OCI-LY1 (cell line): Measurements from ENCODE around the gene GTF3A.

ENCODE experiments used
- H2AFZ ChIP-seq: fragments of 200-600 bp; sonication (generic), shearing (Covaris generic); 2 replicates; pipeline ENCODE4 v1.6.0; 2014; ENCODE audit warnings: antibody characterized with exemption, mild to moderate bottlenecking, low read length
- H3F3A ChIP-seq: fragments of 200-600 bp; sonication (generic), shearing (Covaris generic); 2 replicates; pipeline ENCODE4 v1.6.0; 2014; ENCODE audit warnings: mild to moderate bottlenecking, antibody characterized with exemption, low read length, moderate library complexity; ENCODE audit not compliant: insufficient read depth
- H3K27ac ChIP-seq: fragments of 200-600 bp; sonication (generic); 2 replicates; pipeline ENCODE4 v1.5.1; 2014; ENCODE audit warnings: low read length, mixed run types, mild to moderate bottlenecking, low read depth; ENCODE audit not compliant: poor library complexity, severe bottlenecking
- H3K27me3 ChIP-seq: fragments of 200-600 bp; sonication (generic); 2 replicates; pipeline ENCODE4 v1.6.0; 2014; ENCODE audit warnings: antibody characterized with exemption, mild to moderate bottlenecking, low read length, moderate library complexity; ENCODE audit not compliant: insufficient read depth
- H3K36me3 ChIP-seq: fragments of 200-600 bp; sonication (generic); 2 replicates; pipeline ENCODE4 v1.6.1; 2014; ENCODE audit warnings: mild to moderate bottlenecking, antibody characterized with exemption, low read length, moderate library complexity, mixed read lengths; ENCODE audit not compliant: insufficient read depth
- H3K4me1 ChIP-seq: fragments of 200-600 bp; sonication (generic); 2 replicates; pipeline ENCODE4 v1.5.1; 2014; ENCODE audit warnings: mild to moderate bottlenecking, low read length, moderate library complexity; ENCODE audit not compliant: insufficient read depth, severe bottlenecking
- H3K4me2 ChIP-seq: fragments of 200-600 bp; sonication (generic), shearing (Covaris generic); 2 replicates; pipeline ENCODE4 v1.6.1; 2014; ENCODE audit warnings: low read length
- H3K4me3 ChIP-seq: fragments of 200-600 bp; sonication (generic); 2 replicates; pipeline ENCODE4 v1.5.1; 2014; ENCODE audit warnings: low read length, low read depth, mild to moderate bottlenecking, mixed read lengths; ENCODE audit not compliant: poor library complexity, severe bottlenecking
- H3K79me2 ChIP-seq: fragments of 200-600 bp; shearing (Covaris generic); 2 replicates; pipeline ENCODE4 v1.6.1; 2016; ENCODE audit warnings: mixed run types, low read length, mixed read lengths; ENCODE audit not compliant: insufficient read depth
- H3K9ac ChIP-seq: fragments of 200-600 bp; sonication (generic), shearing (Covaris generic); 2 replicates; pipeline ENCODE4 v1.6.1; 2014; ENCODE audit warnings: mild to moderate bottlenecking, low read length, mixed read lengths
- H3K9me2 ChIP-seq: fragments of 200-600 bp; sonication (generic), shearing (Covaris generic); 2 replicates; pipeline ENCODE4 v1.6.1; 2014; ENCODE audit warnings: low read depth, mild to moderate bottlenecking, low read length, mixed read lengths
- H3K9me3 ChIP-seq: fragments of 200-600 bp; shearing (Covaris generic); 2 replicates; pipeline ENCODE4 v1.6.1; 2014; ENCODE audit warnings: low read length, mixed read lengths
- H4K20me1 ChIP-seq: fragments of 200-600 bp; sonication (generic), shearing (Covaris generic); 2 replicates; pipeline ENCODE4 v1.6.0; 2016; ENCODE audit warnings: mild to moderate bottlenecking, low read length; ENCODE audit not compliant: insufficient read depth
- CTCF ChIP-seq: fragments of 200-600 bp; sonication (generic), shearing (Covaris generic); IDR thresholded peaks from 2 replicates; pipeline ENCODE4 v1.5.1; 2017; ENCODE audit warnings: mild to moderate bottlenecking, antibody characterized with exemption, low read length, moderate library complexity, mixed read lengths
- EZH2 ChIP-seq: fragments of 200-600 bp; sonication (generic), shearing (Covaris generic); IDR thresholded peaks from 2 replicates; pipeline ENCODE4 v1.8.0; 2017; ENCODE audit warnings: borderline replicate concordance, mixed run types, mild to moderate bottlenecking, antibody characterized with exemption, low read length, moderate library complexity, mixed read lengths

The GTF3A gene

GRCh38 chr13:27476943-27477703, 52.7 kb downstream of the GTF3A start:
- H3K27ac ChIP-seq: no peak overlapping the region
- no peaks in the 10 kb centered on the region for H3K36me3 ChIP-seq
- no peak overlapping the region for H3K9ac ChIP-seq
- TF ChIP-seq EZH2 (no peak), CTCF (no peak)
- no peaks in the 10 kb centered on the region for H3K79me2 ChIP-seq
- H4K20me1 ChIP-seq: no peaks in the 10 kb centered on the region
- 0 out of 2 replicates have a peak, but pooled peaks cover under 1% of the 10 kb centered on the region for H3K9me3 ChIP-seq
- H3K4me3 ChIP-seq: no peak overlapping the region
- H3K27me3 ChIP-seq: no peaks in the 10 kb centered on the region
- no peaks in the 10 kb centered on the region for H3K9me2 ChIP-seq
- no peak overlapping the region; the same call in 1 of the 2 replicates for H2AFZ ChIP-seq
- peaks cover 12% of the 10 kb centered on the region for H3K4me1 ChIP-seq
- peak overlapping the region; percentile 32 for H3K4me2 ChIP-seq
- no peaks in the 10 kb centered on the region for H3F3A ChIP-seq

GRCh38 chr13:27481766-27482165, 57.3 kb downstream of the GTF3A start:
- no peak overlapping the region for H2AFZ ChIP-seq
- H3K9me3 ChIP-seq: 0 out of 2 replicates have a peak, but pooled peaks cover 3% of the 10 kb centered on the region
- TF ChIP-seq EZH2: no peak
- TF ChIP-seq CTCF: peak; percentile 64
- H3K27ac ChIP-seq: no peak overlapping the region
- H3K4me1 ChIP-seq: peaks cover 23% of the 10 kb centered on the region
- H3F3A ChIP-seq: no peaks in the 10 kb centered on the region
- no peaks in the 10 kb centered on the region for H3K79me2 ChIP-seq
- H3K4me3 ChIP-seq: no peak overlapping the region
- H3K9me2 ChIP-seq: no peaks in the 10 kb centered on the region
- H3K36me3 ChIP-seq: no peaks in the 10 kb centered on the region; the same call in 1 of the 2 replicates
- no peak overlapping the region for H3K9ac ChIP-seq
- H3K4me2 ChIP-seq: no peak overlapping the region
- no peaks in the 10 kb centered on the region for H4K20me1 ChIP-seq
- no peaks in the 10 kb centered on the region for H3K27me3 ChIP-seq

- Histone ChIP-seq H3K9ac (no peak overlapping the region), H4K20me1 (no peaks in the 10 kb centered on the region), H3F3A (no peaks in the 10 kb centered on the region), H2AFZ (peak overlapping the region; percentile 2), H3K36me3 (no peaks in the 10 kb centered on the region; the same call in 1 of the 2 replicates), H3K79me2 (no peaks in the 10 kb centered on the region), H3K4me1 (peaks cover 11% of the 10 kb centered on the region), H3K27me3 (no peaks in the 10 kb centered on the region), H3K4me3 (peak overlapping the region; percentile 21), H3K9me3 (0 out of 2 replicates have a peak, but pooled peaks cover 3% of the 10 kb centered on the region), H3K9me2 (no peaks in the 10 kb centered on the region), H3K4me2 (peak overlapping the region; percentile 24), H3K27ac (no peak overlapping the region)
- no peak for TF ChIP-seq CTCF
- no peak for TF ChIP-seq EZH2
Measured at GRCh38 chr13:27482983-27483382, 58.6 kb downstream of the GTF3A start.
